B cell (primary cell): Measurements from ENCODE around the gene REPS2. TPM values are rescaled to one million over a fixed set of nuclear protein-coding genes. Genes with fewer than 3 reads are reported as not detected.

Source experiments
- ATAC-seq: fragments of 200-7000 bp; cut with Tn5 transposase; one replicate; pipeline ENCODE4 v1.10.0; 2021; ENCODE audit warnings: low read depth, mild to moderate bottlenecking, moderate number of reproducible peaks, moderate library complexity
- CTCF ChIA-PET: fragments of 350-600 bp; sonication (Branson Sonifier 250); formaldehyde crosslinking; loops from one replicate; lab custom pipeline; 2021; ENCODE audit warnings: antibody characterized with exemption, inconsistent platforms; lab: Charles Lee
- POLR2A ChIA-PET: fragments of 350-600 bp; sonication (Branson Sonifier 250); formaldehyde crosslinking; loops from one replicate; lab custom pipeline; 2021; ENCODE audit warnings: antibody characterized with exemption; lab: Charles Lee
- DNase-seq: peaks from one replicate; pipeline ENCODE4 v3.0.0; 2013
- H2AFZ ChIP-seq: 2 replicates; pipeline ENCODE4 v1.6.1; 2012; ENCODE audit warnings: mild to moderate bottlenecking, low read depth, low read length; ENCODE audit not compliant: insufficient read depth, poor library complexity, severe bottlenecking
- H3K27ac ChIP-seq, 2 donors: 1 replicate in 1 of 2; 2 replicates in 1 of 2; pipeline ENCODE4 v1.5.1; 2012 to 2013; ENCODE audit warnings: low read length in 2 of 2, mild to moderate bottlenecking in 2 of 2, moderate library complexity in 1 of 2
- H3K27me3 ChIP-seq, 4 experiments: fragments of 200-600 bp in 1 of 4; sonication (generic) in 1 of 4; replicated peaks in 1 of 4; 1 replicate in 2 of 4; 2 replicates in 2 of 4; pipeline versions ENCODE4 v1.6.1 to v1.7.0; 2013 to 2016; ENCODE audit warnings: low read length in 3 of 4, mild to moderate bottlenecking in 2 of 4, mixed read lengths in 1 of 4, moderate library complexity in 1 of 4; ENCODE audit not compliant: insufficient read depth in 4 of 4, control insufficient read depth in 3 of 4; ENCODE audit errors: control extremely low read depth in 1 of 4
- H3K36me3 ChIP-seq, 2 experiments: replicated peaks in 1 of 2; 1 replicate in 1 of 2; 2 replicates in 1 of 2; pipeline versions ENCODE4 v1.6.1 to v1.7.1; 2013; ENCODE audit warnings: low read length in 1 of 2; ENCODE audit not compliant: insufficient read depth in 2 of 2, control insufficient read depth in 1 of 2; ENCODE audit errors: control extremely low read depth in 1 of 2, extremely low read depth in 1 of 2
- H3K4me1 ChIP-seq, 2 donors: fragments of 200-600 bp in 1 of 2; sonication (generic) in 1 of 2; 1 replicate in 1 of 2; 2 replicates in 1 of 2; pipeline versions ENCODE4 v1.5.1 to v1.6.1; 2013 to 2017; ENCODE audit warnings: low read length in 2 of 2; ENCODE audit not compliant: control insufficient read depth in 2 of 2, insufficient read depth in 2 of 2
- H3K4me2 ChIP-seq: replicated peaks from 2 replicates; pipeline ENCODE3; 2012; ENCODE audit warnings: mild to moderate bottlenecking, low read depth, low read length; ENCODE audit not compliant: poor library complexity, severe bottlenecking
- H3K4me3 ChIP-seq, 5 experiments: fragments of 200-600 bp in 1 of 5; sonication (generic) in 1 of 5; 1 replicate in 3 of 5; 2 replicates in 2 of 5; pipeline versions ENCODE4 v1.5.1 to v1.7.0; 2011 to 2016; ENCODE audit warnings: low read length in 4 of 5, mild to moderate bottlenecking in 4 of 5, low read depth in 2 of 5, control low read depth in 1 of 5, moderate library complexity in 1 of 5; ENCODE audit not compliant: insufficient read depth in 1 of 5; ENCODE audit errors: control extremely low read depth in 1 of 5, extremely low read depth in 1 of 5
- H3K79me2 ChIP-seq: fragments of 200-600 bp; sonication (generic); one replicate; pipeline ENCODE4 v1.6.0; 2016; ENCODE audit warnings: low read length; ENCODE audit not compliant: control insufficient read depth, insufficient read depth
- H3K9ac ChIP-seq: fragments of 200-600 bp; sonication (generic); 2 replicates; pipeline ENCODE4 v1.6.1; 2017; ENCODE audit warnings: mild to moderate bottlenecking, low read length, moderate library complexity
- H3K9me3 ChIP-seq, 3 donors: one replicate each; pipeline versions ENCODE4 v1.6.1 to v1.7.1; 2013; ENCODE audit warnings: low read length in 2 of 3; ENCODE audit not compliant: control insufficient read depth in 2 of 3, insufficient read depth in 1 of 3; ENCODE audit errors: control extremely low read depth in 1 of 3
- H4K20me1 ChIP-seq: 2 replicates; pipeline ENCODE4 v1.6.0; 2012; ENCODE audit warnings: mild to moderate bottlenecking, low read length; ENCODE audit not compliant: insufficient read depth, control insufficient read depth, poor library complexity, severe bottlenecking
- H3K27ac Mint-ChIP-seq: one replicate; pipeline ENCODE4 v1.8.0; 2021; ENCODE audit warnings: mixed read lengths
- H3K27me3 Mint-ChIP-seq: one replicate; pipeline ENCODE4 v1.8.0; 2021; ENCODE audit warnings: mixed read lengths
- H3K4me1 Mint-ChIP-seq: one replicate; pipeline ENCODE4 v1.8.0; 2021; ENCODE audit warnings: mixed read lengths
- H3K4me3 Mint-ChIP-seq: one replicate; pipeline ENCODE4 v1.8.0; 2021; ENCODE audit warnings: mixed read lengths
- H3K9me3 Mint-ChIP-seq: one replicate; pipeline ENCODE4 v1.8.0; 2022; ENCODE audit warnings: mixed read lengths; ENCODE audit not compliant: insufficient read depth
- CTCF ChIP-seq: fragments of 200-600 bp; IDR thresholded peaks from one replicate; pipeline ENCODE4 v1.8.0; 2022; ENCODE audit warnings: antibody characterized with exemption, mild to moderate bottlenecking
- EZH2 ChIP-seq: IDR thresholded peaks from 2 replicates; pipeline ENCODE4 v1.6.1; 2012; ENCODE audit warnings: borderline replicate concordance, low read depth, mild to moderate bottlenecking, moderate library complexity, low read length; ENCODE audit not compliant: insufficient read depth, poor library complexity, severe bottlenecking
- WGBS: methylation state at CpG from one replicate; pipeline ENCODE4 v1.1.5; 2013; ENCODE audit warnings: missing lambda C conversion rate; ENCODE audit not compliant: insufficient coverage; 5-methylcytosine and 5-hydroxymethylcytosine counted together
- intact Hi-C: fragments of 100-400 bp; cut with micrococcal nuclease; formaldehyde crosslinking; loops from one replicate; pipeline ENCODE4 v1.10.0; 2022
- polyA plus RNA-seq: library from polyadenylated mRNA; depleted of rRNA; stranded (reverse); fragments of >200 nt; gene quantifications from 2 replicates; pipeline ENCODE4 v1.2.3, GENCODE V29; 2012
- total RNA-seq, 2 donors: library from RNA; stranded (reverse); fragments of 120-200 nt in 1 of 2; gene quantifications; 1 replicate in 1 of 2; 2 replicates in 1 of 2; pipeline versions ENCODE4 v1.2.3 to v1.2.4, GENCODE V29; 2013 to 2022

The REPS2 gene
- total and polyA plus RNA-seq, 2 donors (not counting 1 experiment from before 2014, with no cell fraction given) = 1.1 to 4.9 TPM

GRCh38 chrX:17187136-17187756 lies 240.8 kb downstream of the REPS2 start:
- TF ChIP-seq CTCF (no peak), EZH2 (no peak)
- intact Hi-C loops = no loop called here
- H3K4me1 ChIP-seq = no peaks in the 10 kb centered on the region
- CTCF ChIA-PET = interaction anchor here (1.0 kb wide), 1 partner anchor 56 kb away, joined by 3 read pairs; no protein-coding TSS in a partner anchor
- H3K36me3 ChIP-seq = no peaks in the 10 kb centered on the region
- 85% methylated on average over 4 of the region's 7 CpGs for WGBS
- H3K27ac Mint-ChIP-seq = no peak overlapping the region
- H3K4me3 Mint-ChIP-seq = no peak overlapping the region
- H2AFZ ChIP-seq = no peak overlapping the region
- H3K4me2 ChIP-seq = no peak overlapping the region
- no peak overlapping the region for H3K9ac ChIP-seq
- H3K9me3 Mint-ChIP-seq = no peaks in the 10 kb centered on the region
- no peak overlapping the region for H3K4me3 ChIP-seq
- no peaks in the 10 kb centered on the region for H3K79me2 ChIP-seq
- no peaks in the 10 kb centered on the region for H3K9me3 ChIP-seq
- H3K4me1 Mint-ChIP-seq = no peaks in the 10 kb centered on the region
- no peak for DNase-seq
- POLR2A ChIA-PET = no interaction called here
- no peak for ATAC-seq
- no peaks in the 10 kb centered on the region for H4K20me1 ChIP-seq
- no peak overlapping the region for H3K27ac ChIP-seq
- no peaks in the 10 kb centered on the region for H3K27me3 Mint-ChIP-seq
- no peaks in the 10 kb centered on the region for H3K27me3 ChIP-seq

GRCh38 chrX:17192106-17192505 lies 245.6 kb downstream of the REPS2 start:
- Histone ChIP-seq H2AFZ (no peak overlapping the region), H3K4me3 (no peak overlapping the region), H3K4me1 (no peaks in the 10 kb centered on the region), H3K36me3 (no peaks in the 10 kb centered on the region), H3K4me2 (no peak overlapping the region), H3K9ac (no peak overlapping the region), H3K27me3 (no peaks in the 10 kb centered on the region), H4K20me1 (no peaks in the 10 kb centered on the region), H3K79me2 (no peaks in the 10 kb centered on the region), H3K9me3 (no peaks in the 10 kb centered on the region), H3K27ac (no peak overlapping the region)
- no peaks in the 10 kb centered on the region for H3K27me3 Mint-ChIP-seq
- intact Hi-C loops = no loop called here
- no peak overlapping the region for H3K4me3 Mint-ChIP-seq
- TF ChIP-seq CTCF (no peak), EZH2 (no peak)
- POLR2A ChIA-PET = no interaction called here
- no CpG with 5 or more reads among the region's 8 CpGs for WGBS
- no peak overlapping the region for H3K27ac Mint-ChIP-seq
- H3K9me3 Mint-ChIP-seq = no peaks in the 10 kb centered on the region
- DNase-seq = no peak
- ATAC-seq = no peak
- H3K4me1 Mint-ChIP-seq = no peaks in the 10 kb centered on the region
- CTCF ChIA-PET = no interaction called here
